MM.1S (cell line): Measurements from ENCODE around the gene BHLHA15.

Source experiments
- CTCF ChIP-seq: fragments of 300-600 bp; sonication (generic); IDR thresholded peaks from 2 replicates; pipeline ENCODE4 v1.5.1; 2016; ENCODE audit warnings: antibody characterized with exemption, low read length, mixed read lengths
- EZH2 ChIP-seq: fragments of 300-600 bp; sonication (generic); optimal IDR thresholded peaks from 2 replicates; pipeline ENCODE3; 2017; ENCODE audit warnings: low read depth, mild to moderate bottlenecking, antibody characterized with exemption, low read length, mixed read lengths
- EZH2phosphoT487 ChIP-seq: fragments of 300-600 bp; sonication (generic); IDR thresholded peaks from 2 replicates; pipeline ENCODE4 v1.6.1; 2018; ENCODE audit warnings: antibody characterized with exemption, low read length

- TF ChIP-seq CTCF = no peak
- TF ChIP-seq EZH2phosphoT487 = no peak
- no peak for TF ChIP-seq EZH2
These were observed 4.5 kb upstream of the BHLHA15 start for GRCh38 chr7:98206451-98207330.
